ENCODE data around the gene SH3BGRL2.
"Not testable (repeated sequence)": the region's sequence is repeated elsewhere in the genome, so short reads cannot be mapped to it uniquely, and the experiment has no call there.

The SH3BGRL2 gene

GRCh38 chr6:79614326-79615305, 16.5 kb upstream of the SH3BGRL2 start:
- DNase-seq: no peak

- no peak for DNase-seq
Observed at GRCh38 chr6:79617518-79617941, 13.6 kb upstream of the SH3BGRL2 start.

- DNase-seq: not testable (repeated sequence)
Observed at GRCh38 chr6:79618425-79618824, 12.7 kb upstream of the SH3BGRL2 start.

GRCh38 chr6:79621579-79621978, 9.6 kb upstream of the SH3BGRL2 start:
- no peak for DNase-seq

- no peak for DNase-seq
Observed at GRCh38 chr6:79622364-79622763, 8.8 kb upstream of the SH3BGRL2 start.

GRCh38 chr6:79623106-79623505, 8.0 kb upstream of the SH3BGRL2 start:
- no peak for DNase-seq

GRCh38 chr6:79625746-79626145, 5.4 kb upstream of the SH3BGRL2 start:
- no peak for DNase-seq

- no peak for DNase-seq
Observed at GRCh38 chr6:79626811-79627210, 4.3 kb upstream of the SH3BGRL2 start.

- no peak for DNase-seq
Observed at GRCh38 chr6:79627422-79627821, 3.7 kb upstream of the SH3BGRL2 start.

GRCh38 chr6:79628466-79629288, 2.5 kb upstream of the SH3BGRL2 start:
- DNase-seq: no peak

GRCh38 chr6:79630380-79630882, 698 bp upstream of the SH3BGRL2 start:
- DNase-seq: no peak

GRCh38 chr6:79631693-79632172, 604 bp downstream of the SH3BGRL2 start:
- DNase-seq: peak; percentile 19

GRCh38 chr6:79632580-79632979, 1.5 kb downstream of the SH3BGRL2 start:
- no peak for DNase-seq

GRCh38 chr6:79634491-79635231, 3.5 kb downstream of the SH3BGRL2 start:
- no peak for DNase-seq

- no peak for DNase-seq
Observed at GRCh38 chr6:79635232-79635543, 4.1 kb downstream of the SH3BGRL2 start.

GRCh38 chr6:79636673-79637072, 5.5 kb downstream of the SH3BGRL2 start:
- no peak for DNase-seq

GRCh38 chr6:79640146-79641111, 9.3 kb downstream of the SH3BGRL2 start:
- peak; percentile 20 for DNase-seq

- peak; percentile 6 for DNase-seq
Observed at GRCh38 chr6:79646006-79646405, 14.9 kb downstream of the SH3BGRL2 start.

- no peak for DNase-seq
Observed at GRCh38 chr6:79646561-79646960, 15.4 kb downstream of the SH3BGRL2 start.

- no peak for DNase-seq
Observed at GRCh38 chr6:79647741-79648140, 16.6 kb downstream of the SH3BGRL2 start.

GRCh38 chr6:79648328-79648727, 17.2 kb downstream of the SH3BGRL2 start:
- DNase-seq: no peak

GRCh38 chr6:79649016-79649415, 17.9 kb downstream of the SH3BGRL2 start:
- no peak for DNase-seq

Data from NCI-H1092 treated with DMSO at 0.1 percent for 48 hours (cell line).